B cell (primary cell): Measurements from ENCODE around the gene DOCK4. TPM values are rescaled to one million over a fixed set of nuclear protein-coding genes. Genes with fewer than 3 reads are reported as not detected.

Experiments used
- ATAC-seq: fragments of 200-7000 bp; cut with Tn5 transposase; one replicate; pipeline ENCODE4 v1.10.0; 2021; ENCODE audit warnings: low read depth, mild to moderate bottlenecking, moderate number of reproducible peaks, moderate library complexity
- CTCF ChIA-PET: fragments of 350-600 bp; sonication (Branson Sonifier 250); formaldehyde crosslinking; loops from one replicate; lab custom pipeline; 2021; ENCODE audit warnings: antibody characterized with exemption, inconsistent platforms; lab: Charles Lee
- POLR2A ChIA-PET: fragments of 350-600 bp; sonication (Branson Sonifier 250); formaldehyde crosslinking; loops from one replicate; lab custom pipeline; 2021; ENCODE audit warnings: antibody characterized with exemption; lab: Charles Lee
- DNase-seq: peaks from one replicate; pipeline ENCODE4 v3.0.0; 2013
- H2AFZ ChIP-seq: 2 replicates; pipeline ENCODE4 v1.6.1; 2012; ENCODE audit warnings: mild to moderate bottlenecking, low read depth, low read length; ENCODE audit not compliant: insufficient read depth, poor library complexity, severe bottlenecking
- H3K27ac ChIP-seq, 2 donors: 1 replicate in 1 of 2; 2 replicates in 1 of 2; pipeline ENCODE4 v1.5.1; 2012 to 2013; ENCODE audit warnings: low read length in 2 of 2, mild to moderate bottlenecking in 2 of 2, moderate library complexity in 1 of 2
- H3K27me3 ChIP-seq, 4 experiments: fragments of 200-600 bp in 1 of 4; sonication (generic) in 1 of 4; replicated peaks in 1 of 4; 1 replicate in 2 of 4; 2 replicates in 2 of 4; pipeline versions ENCODE4 v1.6.1 to v1.7.0; 2013 to 2016; ENCODE audit warnings: low read length in 3 of 4, mild to moderate bottlenecking in 2 of 4, mixed read lengths in 1 of 4, moderate library complexity in 1 of 4; ENCODE audit not compliant: insufficient read depth in 4 of 4, control insufficient read depth in 3 of 4; ENCODE audit errors: control extremely low read depth in 1 of 4
- H3K36me3 ChIP-seq, 2 experiments: replicated peaks in 1 of 2; 1 replicate in 1 of 2; 2 replicates in 1 of 2; pipeline versions ENCODE4 v1.6.1 to v1.7.1; 2013; ENCODE audit warnings: low read length in 1 of 2; ENCODE audit not compliant: insufficient read depth in 2 of 2, control insufficient read depth in 1 of 2; ENCODE audit errors: control extremely low read depth in 1 of 2, extremely low read depth in 1 of 2
- H3K4me1 ChIP-seq, 2 donors: fragments of 200-600 bp in 1 of 2; sonication (generic) in 1 of 2; 1 replicate in 1 of 2; 2 replicates in 1 of 2; pipeline versions ENCODE4 v1.5.1 to v1.6.1; 2013 to 2017; ENCODE audit warnings: low read length in 2 of 2; ENCODE audit not compliant: control insufficient read depth in 2 of 2, insufficient read depth in 2 of 2
- H3K4me2 ChIP-seq: replicated peaks from 2 replicates; pipeline ENCODE3; 2012; ENCODE audit warnings: mild to moderate bottlenecking, low read depth, low read length; ENCODE audit not compliant: poor library complexity, severe bottlenecking
- H3K4me3 ChIP-seq, 5 experiments: fragments of 200-600 bp in 1 of 5; sonication (generic) in 1 of 5; 1 replicate in 3 of 5; 2 replicates in 2 of 5; pipeline versions ENCODE4 v1.5.1 to v1.7.0; 2011 to 2016; ENCODE audit warnings: low read length in 4 of 5, mild to moderate bottlenecking in 4 of 5, low read depth in 2 of 5, control low read depth in 1 of 5, moderate library complexity in 1 of 5; ENCODE audit not compliant: insufficient read depth in 1 of 5; ENCODE audit errors: control extremely low read depth in 1 of 5, extremely low read depth in 1 of 5
- H3K79me2 ChIP-seq: fragments of 200-600 bp; sonication (generic); one replicate; pipeline ENCODE4 v1.6.0; 2016; ENCODE audit warnings: low read length; ENCODE audit not compliant: control insufficient read depth, insufficient read depth
- H3K9ac ChIP-seq: fragments of 200-600 bp; sonication (generic); 2 replicates; pipeline ENCODE4 v1.6.1; 2017; ENCODE audit warnings: mild to moderate bottlenecking, low read length, moderate library complexity
- H3K9me3 ChIP-seq, 3 donors: one replicate each; pipeline versions ENCODE4 v1.6.1 to v1.7.1; 2013; ENCODE audit warnings: low read length in 2 of 3; ENCODE audit not compliant: control insufficient read depth in 2 of 3, insufficient read depth in 1 of 3; ENCODE audit errors: control extremely low read depth in 1 of 3
- H4K20me1 ChIP-seq: 2 replicates; pipeline ENCODE4 v1.6.0; 2012; ENCODE audit warnings: mild to moderate bottlenecking, low read length; ENCODE audit not compliant: insufficient read depth, control insufficient read depth, poor library complexity, severe bottlenecking
- H3K27ac Mint-ChIP-seq: one replicate; pipeline ENCODE4 v1.8.0; 2021; ENCODE audit warnings: mixed read lengths
- H3K27me3 Mint-ChIP-seq: one replicate; pipeline ENCODE4 v1.8.0; 2021; ENCODE audit warnings: mixed read lengths
- H3K4me1 Mint-ChIP-seq: one replicate; pipeline ENCODE4 v1.8.0; 2021; ENCODE audit warnings: mixed read lengths
- H3K4me3 Mint-ChIP-seq: one replicate; pipeline ENCODE4 v1.8.0; 2021; ENCODE audit warnings: mixed read lengths
- H3K9me3 Mint-ChIP-seq: one replicate; pipeline ENCODE4 v1.8.0; 2022; ENCODE audit warnings: mixed read lengths; ENCODE audit not compliant: insufficient read depth
- EZH2 ChIP-seq: IDR thresholded peaks from 2 replicates; pipeline ENCODE4 v1.6.1; 2012; ENCODE audit warnings: borderline replicate concordance, low read depth, mild to moderate bottlenecking, moderate library complexity, low read length; ENCODE audit not compliant: insufficient read depth, poor library complexity, severe bottlenecking
- WGBS: methylation state at CpG from one replicate; pipeline ENCODE4 v1.1.5; 2013; ENCODE audit warnings: missing lambda C conversion rate; ENCODE audit not compliant: insufficient coverage; 5-methylcytosine and 5-hydroxymethylcytosine counted together
- intact Hi-C: fragments of 100-400 bp; cut with micrococcal nuclease; formaldehyde crosslinking; loops from one replicate; pipeline ENCODE4 v1.10.0; 2022
- polyA plus RNA-seq: library from polyadenylated mRNA; depleted of rRNA; stranded (reverse); fragments of >200 nt; gene quantifications from 2 replicates; pipeline ENCODE4 v1.2.3, GENCODE V29; 2012
- total RNA-seq, 2 donors: library from RNA; stranded (reverse); fragments of 120-200 nt in 1 of 2; gene quantifications; 1 replicate in 1 of 2; 2 replicates in 1 of 2; pipeline versions ENCODE4 v1.2.3 to v1.2.4, GENCODE V29; 2013 to 2022
- TF ChIP-seq, protein P1 (sequence below): fragments of 200-600 bp; IDR thresholded peaks from one replicate; pipeline ENCODE4 v1.8.0; 2022; ENCODE audit warnings: antibody characterized with exemption, mild to moderate bottlenecking

The DOCK4 gene
- total and polyA plus RNA-seq, 2 donors (not counting 1 experiment from before 2014, with no cell fraction given): 0.03 to 4.1 TPM

DNA sequence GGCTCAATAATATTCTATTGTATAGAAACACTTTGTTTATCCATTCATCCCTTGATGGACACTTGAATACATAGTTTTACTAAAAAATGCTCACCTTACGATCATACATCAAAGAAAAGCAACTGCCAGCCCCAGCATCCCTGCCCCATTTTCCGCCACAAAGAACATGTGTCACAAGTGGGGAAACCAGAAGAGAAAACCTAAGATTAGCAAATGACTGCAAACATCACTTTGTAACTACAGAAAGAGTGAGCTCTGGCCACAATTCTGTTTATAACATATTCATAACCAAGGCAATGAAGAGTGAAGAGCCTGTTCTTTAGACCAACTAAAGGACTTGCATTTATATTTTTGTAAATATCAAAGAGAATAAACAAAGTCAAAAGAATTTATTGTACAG lies 89.8 kb downstream of the DOCK4 start:
- Mint-ChIP-seq H3K27ac (no peak overlapping the region), H3K4me3 (no peak overlapping the region), H3K27me3 (peaks cover 9% of the 10 kb centered on the region), H3K4me1 (no peaks in the 10 kb centered on the region), H3K9me3 (no peaks in the 10 kb centered on the region)
- Histone ChIP-seq H3K79me2 (no peaks in the 10 kb centered on the region), H4K20me1 (no peaks in the 10 kb centered on the region), H3K9me3 (no peaks in the 10 kb centered on the region), H3K4me2 (no peak overlapping the region), H3K27ac (no peak overlapping the region), H3K4me1 (no peaks in the 10 kb centered on the region), H3K36me3 (no peaks in the 10 kb centered on the region), H3K27me3 (no peaks in the 10 kb centered on the region), H3K9ac (no peak overlapping the region), H2AFZ (no peak overlapping the region), H3K4me3 (no peak overlapping the region)
- ChIA-PET CTCF (no interaction called here), POLR2A (no interaction called here)
- TF ChIP-seq, protein P1, sequence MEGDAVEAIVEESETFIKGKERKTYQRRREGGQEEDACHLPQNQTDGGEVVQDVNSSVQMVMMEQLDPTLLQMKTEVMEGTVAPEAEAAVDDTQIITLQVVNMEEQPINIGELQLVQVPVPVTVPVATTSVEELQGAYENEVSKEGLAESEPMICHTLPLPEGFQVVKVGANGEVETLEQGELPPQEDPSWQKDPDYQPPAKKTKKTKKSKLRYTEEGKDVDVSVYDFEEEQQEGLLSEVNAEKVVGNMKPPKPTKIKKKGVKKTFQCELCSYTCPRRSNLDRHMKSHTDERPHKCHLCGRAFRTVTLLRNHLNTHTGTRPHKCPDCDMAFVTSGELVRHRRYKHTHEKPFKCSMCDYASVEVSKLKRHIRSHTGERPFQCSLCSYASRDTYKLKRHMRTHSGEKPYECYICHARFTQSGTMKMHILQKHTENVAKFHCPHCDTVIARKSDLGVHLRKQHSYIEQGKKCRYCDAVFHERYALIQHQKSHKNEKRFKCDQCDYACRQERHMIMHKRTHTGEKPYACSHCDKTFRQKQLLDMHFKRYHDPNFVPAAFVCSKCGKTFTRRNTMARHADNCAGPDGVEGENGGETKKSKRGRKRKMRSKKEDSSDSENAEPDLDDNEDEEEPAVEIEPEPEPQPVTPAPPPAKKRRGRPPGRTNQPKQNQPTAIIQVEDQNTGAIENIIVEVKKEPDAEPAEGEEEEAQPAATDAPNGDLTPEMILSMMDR: no peak
- TF ChIP-seq EZH2: no peak
- DNase-seq (no peak), ATAC-seq (no peak)
- 83% methylated on average over 2 of the region's 2 CpGs for WGBS
- intact Hi-C loops: no loop called here

DNA sequence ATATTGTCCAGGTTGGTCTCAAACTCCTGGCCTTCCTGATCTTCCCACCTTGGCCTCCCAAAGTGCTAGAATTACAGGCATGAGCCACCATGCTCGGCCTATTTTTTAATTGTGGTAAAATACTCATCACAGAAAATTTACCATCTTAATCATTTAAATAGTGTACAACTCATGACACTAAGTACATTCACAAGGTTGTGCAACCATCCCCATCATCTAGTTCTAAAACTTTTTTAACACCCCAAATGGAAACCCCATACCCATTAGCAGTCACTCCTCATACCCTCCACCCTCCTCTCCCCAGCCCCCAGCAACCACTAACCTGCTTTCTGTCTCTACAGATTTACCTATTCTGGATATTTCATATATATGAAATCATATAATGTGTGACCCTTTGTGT lies 90.3 kb downstream of the DOCK4 start:
- Mint-ChIP-seq H3K4me1 (no peaks in the 10 kb centered on the region), H3K27ac (no peak overlapping the region), H3K27me3 (peaks cover 9% of the 10 kb centered on the region), H3K9me3 (no peaks in the 10 kb centered on the region), H3K4me3 (no peak overlapping the region)
- ATAC-seq (no peak), DNase-seq (no peak)
- TF ChIP-seq, protein P1: no peak
- TF ChIP-seq EZH2: no peak
- Histone ChIP-seq H3K9me3 (no peaks in the 10 kb centered on the region), H3K79me2 (no peaks in the 10 kb centered on the region), H3K27me3 (no peaks in the 10 kb centered on the region), H2AFZ (no peak overlapping the region), H4K20me1 (no peaks in the 10 kb centered on the region), H3K4me2 (no peak overlapping the region), H3K9ac (no peak overlapping the region), H3K36me3 (no peaks in the 10 kb centered on the region), H3K27ac (no peak overlapping the region), H3K4me3 (no peak overlapping the region), H3K4me1 (no peaks in the 10 kb centered on the region)
- intact Hi-C loops: no loop called here
- 83% methylated on average over 1 of the region's 1 CpG for WGBS
- CTCF ChIA-PET: no interaction called here
- POLR2A ChIA-PET: no interaction called here
